ENCODE data around the gene SESTD1. TPM values are rescaled to one million over a fixed set of nuclear protein-coding genes. Genes with fewer than 3 reads are reported as not detected.

Gene SESTD1
- total RNA-seq = 133 TPM

GRCh38 chr2:179264368-179265081 is at the start of gene SESTD1:
TSS of gene SESTD1 (minus strand) at chr2:179264832. CDS start at chr2:179191841, 72,991 bp downstream.

Other genes starting within 250 kb of the SESTD1 start
- 3.4 TPM for gene CCDC141, start 214.7 kb downstream of the SESTD1 start, total RNA-seq

Data from parietal lobe (tissue), 1 donor.